Naive thymus-derived CD4-positive, alpha-beta T cell (primary cell): Measurements from ENCODE around the gene GRAMD4. TPM values are rescaled to one million over a fixed set of nuclear protein-coding genes. Genes with fewer than 3 reads are reported as not detected.
A peak's percentile ranks its signal among the peaks of the same experiment; 100 is the strongest.

Experiments
- ATAC-seq: fragments of 150-1000 bp; cut with Tn5 transposase; 2 replicates; pipeline ENCODE4 v1.10.0; 2021; ENCODE audit warnings: mild to moderate bottlenecking, moderate library complexity
- CTCF ChIA-PET: fragments of 350-600 bp; sonication (Branson Sonifier 250); formaldehyde crosslinking; loops from one replicate; lab custom pipeline; 2021; ENCODE audit warnings: antibody characterized with exemption; lab: Charles Lee
- POLR2A ChIA-PET: fragments of 350-600 bp; sonication (Branson Sonifier 250); formaldehyde crosslinking; loops from one replicate; lab custom pipeline; 2021; ENCODE audit warnings: antibody characterized with exemption, inconsistent platforms; lab: Charles Lee
- DNase-seq, 9 donors: peaks; one replicate each; pipeline versions ENCODE4 v3.0.0 to v3.0.0-alpha.2; 2020 to 2022; ENCODE audit warnings: mixed read lengths in 1 of 9
- H3K27ac ChIP-seq: one replicate; pipeline ENCODE4 v1.7.0; 2013; ENCODE audit warnings: mild to moderate bottlenecking, low read depth, low read length, moderate library complexity
- H3K27me3 ChIP-seq, 2 donors: one replicate each; pipeline ENCODE4 v1.7.0; 2013; ENCODE audit warnings: low read length in 2 of 2, mild to moderate bottlenecking in 2 of 2, moderate library complexity in 2 of 2; ENCODE audit not compliant: control insufficient read depth in 2 of 2, insufficient read depth in 2 of 2
- H3K36me3 ChIP-seq, 3 experiments: 1 replicate in 2 of 3; 2 replicates in 1 of 3; pipeline ENCODE4 v1.7.0; 2013; ENCODE audit warnings: low read length in 3 of 3, mild to moderate bottlenecking in 3 of 3, moderate library complexity in 1 of 3; ENCODE audit not compliant: insufficient read depth in 3 of 3, control insufficient read depth in 2 of 3
- H3K4me1 ChIP-seq, 2 donors: one replicate each; pipeline ENCODE4 v1.7.0; 2013; ENCODE audit warnings: low read length in 2 of 2, mild to moderate bottlenecking in 2 of 2, moderate library complexity in 1 of 2; ENCODE audit not compliant: control insufficient read depth in 2 of 2, insufficient read depth in 2 of 2
- H3K4me3 ChIP-seq: 2 replicates; pipeline ENCODE4 v1.7.0; 2013; ENCODE audit warnings: mild to moderate bottlenecking, low read length
- H3K9me3 ChIP-seq, 3 experiments: 1 replicate in 2 of 3; 2 replicates in 1 of 3; pipeline ENCODE4 v1.7.0; 2013; ENCODE audit warnings: low read length in 3 of 3; ENCODE audit not compliant: control insufficient read depth in 2 of 3
- H3K27ac Mint-ChIP-seq, 9 donors: one replicate each; pipeline ENCODE4 v1.8.0; 2020 to 2022; ENCODE audit warnings: mixed read lengths in 9 of 9, mild to moderate bottlenecking in 8 of 9, moderate library complexity in 5 of 9, inconsistent platforms in 2 of 9
- H3K27me3 Mint-ChIP-seq, 5 donors: one replicate each; pipeline ENCODE4 v1.8.0; 2021 to 2022; ENCODE audit warnings: mixed read lengths in 5 of 5, mild to moderate bottlenecking in 1 of 5
- H3K36me3 Mint-ChIP-seq, 5 donors: one replicate each; pipeline ENCODE4 v1.8.0; 2020 to 2022; ENCODE audit warnings: mixed read lengths in 5 of 5, mild to moderate bottlenecking in 3 of 5, inconsistent platforms in 1 of 5
- H3K4me1 Mint-ChIP-seq, 7 donors: one replicate each; pipeline ENCODE4 v1.8.0; 2020 to 2022; ENCODE audit warnings: mixed read lengths in 7 of 7, mild to moderate bottlenecking in 3 of 7, inconsistent platforms in 1 of 7
- H3K4me3 Mint-ChIP-seq, 10 donors: one replicate each; pipeline ENCODE4 v1.8.0; 2020 to 2022; ENCODE audit warnings: mild to moderate bottlenecking in 10 of 10, mixed read lengths in 10 of 10, moderate library complexity in 6 of 10, inconsistent platforms in 2 of 10
- H3K9me3 Mint-ChIP-seq, 11 donors: one replicate each; pipeline ENCODE4 v1.8.0; 2020 to 2022; ENCODE audit warnings: mixed read lengths in 11 of 11, mild to moderate bottlenecking in 4 of 11, inconsistent platforms in 1 of 11, moderate library complexity in 1 of 11
- intact Hi-C, 2 donors: fragments of 100-400 bp; cut with micrococcal nuclease; formaldehyde crosslinking; loops; one replicate each; pipeline ENCODE4 v1.15.1; 2023
- polyA plus RNA-seq, 2 donors: library from polyadenylated mRNA; unstranded; fragments of 300-500 nt; fragmentation: Illumina TruSeq; gene quantifications; one replicate each; pipeline ENCODE4 v1.2.3, GENCODE V29; 2021
- total RNA-seq, 6 experiments: library from RNA in 5 of 6; stranded (reverse) in 5 of 6; gene quantifications; 1 replicate in 5 of 6; 2 replicates in 1 of 6; pipeline ENCODE4 v1.2.3 and lab custom pipeline; 2021 to 2026

Gene GRAMD4
- total and polyA plus RNA-seq, 7 experiments from 2014 or later: 2.1 to 48.5 (median 14.8) TPM

DNA sequence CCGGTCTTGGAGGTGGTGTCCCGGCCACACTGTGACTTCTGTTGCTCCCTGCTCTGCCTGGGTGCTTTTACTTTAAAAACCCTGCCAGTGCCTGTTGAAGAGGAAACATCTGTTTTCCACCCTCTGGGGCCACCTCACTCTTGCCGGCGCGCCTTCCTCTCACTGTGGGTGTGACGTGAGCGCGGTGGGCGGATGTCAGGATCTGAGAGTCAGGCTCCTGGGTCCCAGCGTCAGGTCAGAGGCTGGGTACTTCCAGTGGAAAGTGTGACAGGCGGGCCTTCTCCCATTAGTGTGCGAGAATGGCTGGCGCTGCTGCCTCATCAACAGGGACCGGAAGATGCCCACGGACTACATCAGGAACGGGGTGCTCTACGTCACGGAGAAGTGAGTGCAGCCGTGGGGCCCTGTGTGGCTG is 54.2 kb downstream of the GRAMD4 start:
- H3K36me3 Mint-ChIP-seq: peaks cover 0 to 3% (median 0%) of the 10 kb centered on the region in 5 donors
- peaks cover 24 to 36% (median 30%) of the 10 kb centered on the region in 7 donors for H3K4me1 Mint-ChIP-seq
- H3K27ac ChIP-seq: peak overlapping the region; percentile 71
- H3K4me1 ChIP-seq: peaks cover 12 to 32% of the 10 kb centered on the region in 2 donors
- DNase-seq: peak; percentile 57 to 96 (median 85)
- intact Hi-C loops: loop anchor here (1.0 to 2.0 kb wide), 8 partner anchors 18 to 117 kb away; partner anchors contain the start of gene CERK (in 2 of the 2)
- peak overlapping the region; percentile 92 to 99 (median 94) for H3K27ac Mint-ChIP-seq
- no peaks in the 10 kb centered on the region for H3K27me3 ChIP-seq
- H3K36me3 ChIP-seq: peaks cover 0 to 7% (median 0%) of the 10 kb centered on the region in 3 experiments
- H3K4me3 ChIP-seq: peak overlapping the region; percentile 73
- H3K9me3 Mint-ChIP-seq: no peaks in the 10 kb centered on the region
- no peaks in the 10 kb centered on the region for H3K27me3 Mint-ChIP-seq
- POLR2A ChIA-PET: interaction anchor here (0.9 kb wide), 1 partner anchor 62 kb away, joined by 3 read pairs; no protein-coding TSS in a partner anchor
- CTCF ChIA-PET: no interaction called here
- H3K4me3 Mint-ChIP-seq: peak overlapping the region; percentile 88 to 98 (median 92)
- peak; percentile 89 for ATAC-seq
- no peaks in the 10 kb centered on the region for H3K9me3 ChIP-seq

DNA sequence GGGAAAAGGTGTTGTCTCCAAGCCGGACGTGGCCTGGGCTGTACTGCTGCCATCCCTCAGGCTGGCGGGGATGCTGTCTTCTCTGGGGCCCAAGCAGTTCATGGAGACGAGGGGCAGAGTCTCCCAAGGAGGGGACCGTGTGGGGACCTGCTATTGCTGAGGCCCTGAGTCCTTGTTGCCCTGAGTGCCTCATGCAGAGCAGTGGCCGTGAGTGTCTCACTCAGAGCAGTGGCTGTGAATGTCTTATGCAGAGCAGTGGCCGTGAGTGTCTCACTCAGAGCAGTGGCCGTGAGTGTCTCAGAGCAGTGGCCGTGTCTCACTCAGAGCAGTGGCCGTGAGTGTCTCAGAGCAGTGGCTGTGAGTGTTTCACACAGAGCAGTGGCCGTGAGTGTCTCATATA is 54.7 kb downstream of the GRAMD4 start:
- peak overlapping the region; percentile 73 for H3K4me3 ChIP-seq
- ChIA-PET POLR2A (no interaction called here), CTCF (no interaction called here)
- intact Hi-C loops: loop anchor here (1.0 to 2.0 kb wide), 8 partner anchors 18 to 116 kb away; partner anchors contain the start of gene CERK (in 2 of the 2)
- DNase-seq (no peak), ATAC-seq (peak; percentile 0)
- peaks cover 12 to 32% of the 10 kb centered on the region in 2 donors for H3K4me1 ChIP-seq
- no peaks in the 10 kb centered on the region for H3K9me3 ChIP-seq
- peak overlapping the region; percentile 88 to 98 (median 92) for H3K4me3 Mint-ChIP-seq
- H3K4me1 Mint-ChIP-seq: peaks cover 23 to 36% (median 30%) of the 10 kb centered on the region in 7 donors
- H3K27ac Mint-ChIP-seq: peak overlapping the region; percentile 92 to 99 (median 94)
- peak overlapping the region; percentile 71 for H3K27ac ChIP-seq
- H3K27me3 ChIP-seq: no peaks in the 10 kb centered on the region
- no peaks in the 10 kb centered on the region for H3K9me3 Mint-ChIP-seq
- peaks cover 0 to 7% (median 0%) of the 10 kb centered on the region in 3 experiments for H3K36me3 ChIP-seq
- H3K36me3 Mint-ChIP-seq: peaks cover 0 to 2% (median 0%) of the 10 kb centered on the region in 5 donors
- H3K27me3 Mint-ChIP-seq: no peaks in the 10 kb centered on the region

DNA sequence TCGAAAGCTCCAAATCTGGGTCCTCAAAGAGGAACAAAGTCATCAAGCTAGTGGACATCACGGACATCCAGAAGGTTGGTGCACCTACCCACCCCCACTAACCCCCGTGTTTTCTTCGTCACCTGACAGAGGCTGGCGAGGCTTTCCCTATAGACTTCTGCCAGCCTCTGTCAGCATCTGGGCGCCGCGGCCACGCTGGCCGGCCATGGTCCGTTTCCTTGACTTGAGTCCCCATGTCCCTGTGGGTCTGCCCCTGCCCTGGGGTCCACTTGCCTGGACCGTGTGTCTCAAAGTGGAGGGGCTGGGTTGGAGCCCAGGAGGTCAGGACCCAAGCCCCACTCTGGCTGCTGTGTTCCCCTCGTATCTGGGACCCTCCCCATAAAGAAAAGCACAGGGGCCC is 55.3 kb downstream of the GRAMD4 start:
- Mint-ChIP-seq H3K27me3 (no peaks in the 10 kb centered on the region), H3K27ac (peak overlapping the region; percentile 92 to 99 (median 94)), H3K4me1 (peaks cover 22 to 36% (median 30%) of the 10 kb centered on the region in 7 donors), H3K4me3 (peak overlapping the region in 8 of 10 donors; percentile 88 to 98 (median 92)), H3K9me3 (no peaks in the 10 kb centered on the region), H3K36me3 (peaks cover 0 to 2% (median 0%) of the 10 kb centered on the region in 5 donors)
- H3K9me3 ChIP-seq: no peaks in the 10 kb centered on the region
- intact Hi-C loops: loop anchor here (2.0 kb wide), 3 partner anchors 17 to 63 kb away; partner anchors contain the start of gene CERK (in 2 of the 2)
- ATAC-seq: no peak
- H3K4me3 ChIP-seq: no peak overlapping the region
- H3K27ac ChIP-seq: peak overlapping the region; percentile 71
- H3K27me3 ChIP-seq: no peaks in the 10 kb centered on the region
- DNase-seq: no peak
- POLR2A ChIA-PET: no interaction called here
- H3K4me1 ChIP-seq: peaks cover 12 to 32% of the 10 kb centered on the region in 2 donors
- CTCF ChIA-PET: no interaction called here
- H3K36me3 ChIP-seq: peaks cover 0 to 7% (median 0%) of the 10 kb centered on the region in 3 experiments

DNA sequence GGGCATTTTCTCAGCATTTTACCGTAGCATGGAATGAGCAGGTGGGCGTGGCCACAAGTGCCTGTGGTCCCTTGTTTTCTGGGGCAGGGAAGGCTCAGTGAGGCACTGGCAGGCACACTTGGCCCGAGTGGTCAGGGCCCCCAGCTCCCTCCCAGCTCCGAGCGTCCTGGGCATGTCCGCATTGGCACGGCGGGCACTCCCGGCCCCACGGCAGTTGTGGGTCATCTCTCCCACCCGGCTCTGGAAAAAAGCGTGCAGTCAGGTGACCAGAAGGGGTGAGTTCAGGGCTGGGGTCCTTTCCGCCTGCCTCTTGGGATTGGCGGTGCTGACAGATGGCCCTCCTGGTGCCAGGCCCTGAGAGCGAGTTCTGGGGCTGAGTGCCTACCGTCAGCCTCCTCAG is 55.8 kb downstream of the GRAMD4 start:
- peak overlapping the region; percentile 71 for H3K27ac ChIP-seq
- no peaks in the 10 kb centered on the region for H3K9me3 ChIP-seq
- ChIA-PET CTCF (no interaction called here), POLR2A (no interaction called here)
- Mint-ChIP-seq H3K4me1 (peaks cover 22 to 36% (median 30%) of the 10 kb centered on the region in 7 donors), H3K36me3 (peaks cover 0 to 2% (median 0%) of the 10 kb centered on the region in 5 donors), H3K27me3 (no peaks in the 10 kb centered on the region), H3K27ac (peak overlapping the region; percentile 5 to 97 (median 92)), H3K4me3 (peak overlapping the region in 4 of 10 donors; percentile 19 to 95 (median 90)), H3K9me3 (no peaks in the 10 kb centered on the region)
- no peaks in the 10 kb centered on the region for H3K27me3 ChIP-seq
- ATAC-seq (no peak), DNase-seq (no peak)
- no peak overlapping the region for H3K4me3 ChIP-seq
- H3K36me3 ChIP-seq: peaks cover 0 to 7% (median 0%) of the 10 kb centered on the region in 3 experiments
- intact Hi-C loops: loop anchor here (2.0 kb wide), 3 partner anchors 17 to 63 kb away; partner anchors contain the start of gene CERK (in 2 of the 2)
- H3K4me1 ChIP-seq: peaks cover 12 to 32% of the 10 kb centered on the region in 2 donors

DNA sequence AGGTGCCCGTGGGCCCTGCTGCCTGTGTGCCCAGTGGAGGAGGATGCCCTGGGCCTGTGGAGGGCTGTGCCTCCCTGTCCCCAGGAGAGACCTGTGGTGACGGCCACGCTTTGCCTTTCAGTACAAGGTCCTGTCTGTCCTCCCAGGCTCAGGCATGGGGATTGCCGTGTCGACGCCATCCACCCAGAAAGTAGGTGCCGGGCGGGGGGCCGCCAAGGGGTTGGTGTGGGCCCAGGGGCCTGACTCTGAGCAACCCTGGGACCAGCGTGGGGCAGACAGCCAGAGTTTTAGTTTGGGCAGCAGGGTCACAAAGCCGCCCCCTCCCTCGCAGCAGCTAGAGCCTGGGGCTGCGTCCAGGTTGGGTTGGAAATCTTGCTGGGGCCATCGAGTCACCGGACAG is 56.3 kb downstream of the GRAMD4 start:
- no peaks in the 10 kb centered on the region for H3K27me3 Mint-ChIP-seq
- CTCF ChIA-PET: no interaction called here
- Histone ChIP-seq H3K4me1 (peaks cover 12 to 32% of the 10 kb centered on the region in 2 donors), H3K36me3 (peaks cover 0 to 7% (median 0%) of the 10 kb centered on the region in 3 experiments), H3K27me3 (no peaks in the 10 kb centered on the region), H3K4me3 (no peak overlapping the region), H3K9me3 (no peaks in the 10 kb centered on the region), H3K27ac (no peak overlapping the region)
- H3K27ac Mint-ChIP-seq: peak overlapping the region in 6 of 9 donors; percentile 5 to 92 (median 67)
- H3K36me3 Mint-ChIP-seq: peaks cover 0 to 2% (median 0%) of the 10 kb centered on the region in 5 donors
- intact Hi-C loops: no loop called here
- no peaks in the 10 kb centered on the region for H3K9me3 Mint-ChIP-seq
- POLR2A ChIA-PET: no interaction called here
- DNase-seq: no peak
- peak overlapping the region in 2 of 10 donors; percentile 2 to 51 for H3K4me3 Mint-ChIP-seq
- peaks cover 22 to 36% (median 32%) of the 10 kb centered on the region in 7 donors for H3K4me1 Mint-ChIP-seq
- no peak for ATAC-seq

DNA sequence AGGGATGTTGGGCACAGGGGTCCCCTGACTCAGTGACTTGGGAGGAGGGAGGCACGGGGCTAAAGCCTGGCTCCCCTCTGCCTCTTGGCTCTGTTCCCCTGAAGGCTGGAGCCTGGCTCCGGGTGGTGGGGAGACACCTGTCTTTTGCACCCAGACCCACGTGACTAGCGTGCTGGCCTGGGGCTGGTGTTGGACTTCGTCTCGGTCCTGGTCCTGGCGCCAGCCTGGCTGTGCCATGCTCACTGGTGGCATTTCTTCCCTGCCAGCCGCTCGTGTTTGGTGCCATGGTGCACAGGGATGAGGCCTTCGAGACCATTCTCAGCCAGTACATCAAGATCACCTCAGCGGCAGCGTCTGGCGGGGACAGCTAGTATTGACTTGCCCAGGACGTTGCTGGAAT is 56.7 kb downstream of the GRAMD4 start:
- peaks cover 12 to 32% of the 10 kb centered on the region in 2 donors for H3K4me1 ChIP-seq
- Mint-ChIP-seq H3K36me3 (peaks cover 0 to 2% (median 0%) of the 10 kb centered on the region in 5 donors), H3K4me3 (peak overlapping the region in 2 of 10 donors; percentile 23 to 51), H3K27me3 (no peaks in the 10 kb centered on the region), H3K27ac (peak overlapping the region in 6 of 9 donors; percentile 49 to 72 (median 62)), H3K9me3 (no peaks in the 10 kb centered on the region), H3K4me1 (peaks cover 22 to 36% (median 32%) of the 10 kb centered on the region in 7 donors)
- no peak for ATAC-seq
- ChIA-PET CTCF (no interaction called here), POLR2A (no interaction called here)
- intact Hi-C loops: no loop called here
- H3K4me3 ChIP-seq: no peak overlapping the region
- H3K9me3 ChIP-seq: no peaks in the 10 kb centered on the region
- no peak overlapping the region for H3K27ac ChIP-seq
- H3K36me3 ChIP-seq: peaks cover 0 to 7% (median 0%) of the 10 kb centered on the region in 3 experiments
- no peak for DNase-seq
- H3K27me3 ChIP-seq: no peaks in the 10 kb centered on the region
